Activated T-cell treated with anti-CD3 and anti-CD28 coated beads for 24 hours (primary cell): ENCODE measurements around the gene ANAPC16.
"Not testable (repeated sequence)": the region's sequence is repeated elsewhere in the genome, so short reads cannot be mapped to it uniquely, and the experiment has no call there.

Source experiments
- DNase-seq: peaks from one replicate; pipeline ENCODE4 v3.0.0-alpha.2; 2020; ENCODE audit warnings: low read depth

The ANAPC16 gene

DNA sequence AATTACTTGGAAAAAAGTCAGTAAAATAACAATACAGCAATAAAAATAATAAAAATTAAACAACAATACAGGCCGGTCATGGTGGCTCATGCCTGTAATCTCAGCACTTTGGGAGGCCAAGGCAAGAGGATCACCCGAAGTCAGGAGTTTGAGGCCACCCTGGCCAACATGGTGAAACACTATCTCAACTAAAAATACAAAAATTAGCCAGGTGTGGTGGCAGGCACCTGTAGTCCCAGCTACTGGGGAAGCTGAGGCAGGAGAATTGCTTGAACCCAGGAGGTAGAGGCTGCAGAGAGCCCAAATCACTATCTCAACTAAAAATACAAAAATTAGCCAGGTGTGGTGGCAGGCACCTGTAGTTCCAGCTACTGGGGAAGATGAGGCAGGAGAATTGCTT is 4.0 kb upstream of the ANAPC16 start:
- DNase-seq = not testable (repeated sequence)

DNA sequence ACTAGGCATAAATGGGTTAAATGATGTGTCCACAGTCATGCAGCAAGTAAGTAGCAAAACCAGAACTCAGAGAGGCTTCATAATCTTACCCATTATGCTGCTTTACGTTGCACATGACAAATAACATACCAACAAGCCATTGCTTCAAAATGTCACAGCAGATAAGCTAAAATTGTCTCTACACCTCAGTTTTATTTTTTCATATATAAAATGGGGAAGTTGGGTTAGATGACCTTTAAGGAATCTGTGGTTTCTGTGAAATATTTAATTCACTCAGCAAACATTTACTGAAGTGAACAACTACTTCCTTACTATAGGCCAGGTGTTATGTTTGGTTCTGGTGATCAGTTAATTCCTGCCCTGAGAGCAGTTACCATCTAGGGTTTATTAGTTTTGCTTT is 2.5 kb downstream of the ANAPC16 start:
- no peak for DNase-seq

DNA sequence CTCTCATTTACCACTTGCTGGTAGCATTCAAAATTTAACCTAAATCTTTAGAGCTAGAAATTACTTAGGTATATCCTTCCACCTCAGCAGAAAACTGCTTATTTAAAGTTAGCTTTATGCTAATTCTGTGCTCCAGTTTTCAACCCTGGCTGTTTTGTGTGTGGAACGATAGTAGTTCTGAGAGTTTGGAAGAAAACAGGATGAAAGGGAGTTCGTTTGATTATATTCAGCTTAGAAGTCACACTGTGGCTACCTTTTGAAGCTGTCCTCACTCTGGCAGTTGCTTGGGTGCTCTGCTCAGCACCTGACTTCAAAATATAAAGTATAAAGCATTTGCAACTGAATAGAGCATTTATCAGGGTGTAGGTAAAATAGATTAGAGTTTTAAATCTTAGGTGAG is 2.9 kb downstream of the ANAPC16 start:
- DNase-seq = no peak

DNA sequence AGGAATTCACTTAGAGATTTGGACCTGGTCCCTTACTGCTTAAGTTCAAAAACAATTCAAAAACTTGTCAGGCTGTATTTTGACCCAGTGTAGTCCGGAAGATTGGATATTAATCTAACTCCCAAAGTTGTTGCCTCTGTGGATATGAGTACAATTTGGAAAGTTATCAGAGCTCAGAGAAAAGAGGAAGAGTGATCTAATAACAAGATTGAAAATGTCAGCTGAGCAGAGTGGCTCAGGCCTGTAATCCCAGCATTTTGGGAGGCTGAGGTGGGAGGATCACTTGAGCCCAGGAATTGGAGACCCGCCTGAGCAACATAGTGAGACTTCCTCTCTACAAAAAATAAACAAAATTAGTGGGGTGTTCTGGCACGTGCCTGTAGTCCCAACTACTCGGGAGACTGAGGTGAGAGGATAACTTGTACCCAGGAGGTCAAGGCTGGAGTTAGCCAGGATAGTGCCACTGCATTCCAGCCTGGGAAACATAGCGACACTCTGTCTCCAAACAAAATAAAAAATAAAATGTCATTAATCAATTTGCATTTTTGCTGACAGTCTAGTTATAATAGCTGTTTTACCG is 3.5 kb downstream of the ANAPC16 start:
- no peak for DNase-seq

DNA sequence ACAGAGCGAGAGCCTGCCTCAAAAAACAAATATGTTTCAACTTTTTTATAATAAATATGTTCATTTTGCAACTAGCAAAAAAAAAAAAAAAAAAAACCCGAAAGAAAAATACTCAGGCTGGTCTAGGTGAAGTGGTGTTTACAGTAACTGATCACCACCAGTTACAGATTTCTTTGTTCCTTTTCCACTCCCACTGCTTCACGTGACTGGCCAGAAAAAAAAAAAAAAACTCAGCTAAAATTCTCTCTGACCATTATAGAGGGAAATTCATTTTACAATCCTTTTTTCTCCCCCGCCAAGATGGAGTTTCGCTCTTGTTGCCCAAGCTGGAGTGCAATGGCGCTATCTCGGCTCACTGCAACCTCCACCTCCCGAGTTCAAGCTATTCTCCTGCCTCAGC is 4.8 kb downstream of the ANAPC16 start:
- DNase-seq = no peak

DNA sequence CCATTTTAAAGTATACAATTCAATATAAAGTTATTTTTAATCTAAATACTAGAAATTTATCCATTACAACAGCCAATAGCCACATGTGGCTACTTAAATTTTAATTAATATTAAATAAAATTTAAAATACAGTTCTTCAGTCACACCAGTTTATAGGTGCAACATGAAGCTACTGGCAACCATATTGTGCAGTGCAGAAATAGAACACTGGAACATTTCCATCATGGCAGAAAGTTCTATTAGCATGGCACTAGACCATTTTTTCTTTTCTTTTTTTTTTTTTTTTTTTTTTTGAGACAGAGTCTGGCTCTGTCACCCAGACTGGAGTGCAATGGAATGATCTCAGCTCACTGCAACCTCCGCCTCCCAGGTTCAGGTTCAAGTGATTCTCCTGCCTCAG is 5.5 kb downstream of the ANAPC16 start:
- no peak for DNase-seq

DNA sequence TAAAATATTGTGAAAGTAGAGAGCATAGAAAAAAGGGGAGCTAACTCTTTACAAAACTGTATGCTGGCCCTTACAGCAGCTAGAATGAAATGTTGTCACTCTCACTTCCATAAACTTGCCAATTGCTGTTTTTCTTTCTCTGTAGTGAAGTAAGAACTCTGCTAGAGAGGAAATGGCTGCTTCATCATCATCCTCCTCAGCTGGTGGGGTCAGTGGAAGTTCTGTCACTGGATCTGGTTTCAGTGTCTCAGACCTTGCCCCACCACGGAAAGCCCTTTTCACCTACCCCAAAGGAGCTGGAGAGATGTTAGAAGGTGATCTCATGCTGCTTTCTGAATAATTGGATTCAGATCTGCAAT is 7.9 kb downstream of the ANAPC16 start:
- no peak for DNase-seq

DNA sequence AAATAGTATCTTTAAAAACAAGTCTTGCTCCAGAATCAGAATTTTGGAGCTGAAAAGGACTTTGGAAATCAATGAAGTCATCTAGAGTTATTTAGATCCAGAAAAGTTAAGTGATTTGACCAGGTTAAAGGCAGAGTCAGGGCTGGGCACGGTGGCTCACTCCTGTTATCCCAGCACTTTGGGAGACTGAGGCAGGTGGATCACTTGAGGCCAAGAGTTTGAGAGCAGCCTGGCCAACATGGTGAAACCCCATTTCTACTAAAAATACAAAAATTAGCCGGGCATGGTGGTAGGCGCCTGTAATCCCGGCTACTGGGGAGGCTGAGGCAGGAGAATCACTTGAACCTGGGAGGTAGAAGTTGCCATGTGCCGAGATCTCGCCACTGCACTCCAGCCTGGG is 8.4 kb downstream of the ANAPC16 start:
- not testable (repeated sequence) for DNase-seq

DNA sequence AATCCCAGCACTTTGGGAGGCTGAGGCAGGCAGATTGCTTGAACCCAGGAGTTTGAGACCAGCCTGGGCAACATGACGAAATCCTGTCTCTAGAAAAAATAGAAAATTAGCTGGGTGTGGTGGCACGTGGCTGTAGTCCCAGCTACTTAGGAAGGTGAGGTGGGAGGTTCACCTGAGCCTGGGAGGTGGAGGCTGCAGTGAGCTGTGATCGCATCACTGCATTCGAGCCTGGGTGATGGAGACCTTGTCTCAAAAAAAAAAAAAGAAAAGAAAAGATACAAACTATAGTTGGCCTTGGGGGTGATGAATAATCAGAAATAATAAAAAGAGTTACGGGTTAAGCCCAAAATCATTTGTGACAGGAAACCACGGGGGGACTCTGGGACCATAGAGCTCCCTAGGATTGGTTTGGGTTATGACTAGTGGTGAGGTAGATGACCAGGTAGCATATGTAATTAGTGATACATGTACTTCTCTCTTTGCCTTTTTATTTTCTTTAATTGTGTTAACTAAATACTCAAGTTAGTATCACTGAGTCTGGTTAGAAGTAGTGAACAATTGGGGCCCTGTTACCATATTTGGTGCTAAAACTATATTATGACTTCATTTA is 10.7 kb downstream of the ANAPC16 start:
- DNase-seq = no peak

DNA sequence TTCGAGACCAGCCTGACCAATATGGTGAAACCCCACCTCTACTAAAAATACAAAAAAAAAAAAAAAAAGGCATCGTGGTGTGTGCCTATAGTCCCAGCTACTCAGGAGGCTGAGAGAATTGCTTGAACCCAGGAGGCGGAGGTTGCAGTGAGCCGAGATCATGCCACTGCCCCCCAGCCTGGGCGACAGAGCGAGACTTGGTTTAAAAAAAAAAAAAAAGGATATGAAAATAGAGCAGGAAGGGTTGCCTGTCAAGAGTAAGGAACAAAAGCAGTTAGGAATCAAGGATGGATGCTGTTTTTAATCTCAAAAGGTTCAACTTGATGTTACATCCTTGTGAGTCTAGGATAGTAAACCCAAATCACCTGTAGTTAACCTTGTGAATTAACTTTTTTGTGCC is 12.0 kb downstream of the ANAPC16 start:
- DNase-seq = no peak

DNA sequence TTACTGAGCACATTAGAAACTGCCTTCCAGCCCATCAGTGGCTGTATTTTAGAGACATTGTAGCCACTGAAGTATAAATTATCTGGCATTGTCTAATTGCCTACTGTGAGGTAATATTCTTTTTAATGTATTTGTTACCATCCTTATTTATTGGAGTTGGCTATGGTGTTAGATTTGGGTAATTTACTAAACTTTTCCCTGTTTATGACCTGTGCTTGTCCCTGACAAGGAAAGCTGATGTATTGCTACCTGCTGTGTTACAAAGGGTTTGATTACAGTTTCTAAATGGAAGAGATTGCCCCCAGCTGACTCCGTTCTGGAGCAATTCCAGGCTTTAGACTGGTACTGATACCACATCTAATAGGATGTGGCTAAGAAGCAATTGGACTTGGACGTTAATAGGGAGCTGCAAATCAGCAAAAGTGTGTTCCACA is 12.5 kb downstream of the ANAPC16 start:
- no peak for DNase-seq

DNA sequence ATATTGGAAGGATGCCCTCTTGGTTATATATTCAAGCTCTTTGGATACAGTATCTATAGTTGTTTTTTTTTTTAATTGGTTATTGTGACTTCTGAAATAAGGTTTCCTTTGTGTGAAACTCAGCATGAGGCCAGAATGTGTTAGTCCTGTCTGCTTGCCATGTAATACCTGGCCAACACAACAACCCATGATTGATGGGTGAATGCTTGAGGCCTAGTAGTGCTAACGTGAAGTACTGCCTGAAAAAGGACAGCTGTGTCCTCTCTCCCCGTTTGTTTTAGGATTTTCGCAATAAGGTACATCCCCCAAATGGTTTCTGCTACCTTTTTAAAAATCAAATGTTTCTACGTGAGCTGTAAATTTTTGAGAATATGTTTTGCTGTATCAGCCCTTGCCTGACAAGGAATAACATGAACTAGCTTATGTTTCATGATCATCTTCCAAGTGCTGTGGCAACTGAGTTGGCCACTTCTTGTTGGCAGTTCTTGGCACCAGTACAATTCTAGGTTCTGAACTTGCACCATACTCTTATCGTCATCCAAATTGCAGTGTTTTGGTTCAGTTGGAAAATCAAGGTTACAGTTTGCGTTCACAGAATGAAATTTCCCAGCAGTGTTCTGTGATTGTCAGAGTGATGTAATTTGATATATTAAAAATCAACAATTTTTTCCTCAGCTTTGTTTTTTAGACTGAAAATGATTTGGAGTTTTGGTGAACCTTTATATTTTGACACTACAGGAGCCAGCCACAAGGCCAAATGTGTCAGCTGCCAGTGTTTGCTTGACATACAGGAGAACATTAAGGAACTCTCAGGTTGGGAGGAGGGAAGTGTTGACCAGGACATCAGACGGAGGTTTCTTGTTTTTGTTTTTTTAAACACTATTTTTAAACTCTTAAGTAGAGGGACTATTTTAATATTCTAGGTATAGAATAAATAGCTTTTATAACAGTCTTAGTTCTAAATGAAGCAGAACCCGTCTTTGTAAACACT is 13.7 kb downstream of the ANAPC16 start:
- DNase-seq = no peak

DNA sequence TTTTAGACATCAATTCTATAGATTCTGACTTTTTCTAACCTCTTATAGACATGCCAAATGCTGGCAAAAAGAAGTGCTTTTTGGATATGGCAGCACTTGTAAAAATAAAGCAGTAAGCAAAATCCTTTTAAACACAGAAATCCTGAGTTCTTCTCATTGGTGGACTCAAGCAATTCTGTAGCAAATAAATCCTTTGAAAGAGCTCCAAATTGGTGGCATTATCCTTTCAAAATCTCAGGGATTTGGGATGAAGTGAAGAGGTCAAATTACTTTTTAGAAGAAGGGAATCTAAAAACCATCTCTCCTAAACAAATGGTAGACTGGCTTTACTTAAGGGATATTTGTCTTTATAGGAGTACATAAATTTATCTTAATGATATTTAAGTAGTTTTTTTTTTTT is 17.8 kb downstream of the ANAPC16 start:
- DNase-seq = no peak

DNA sequence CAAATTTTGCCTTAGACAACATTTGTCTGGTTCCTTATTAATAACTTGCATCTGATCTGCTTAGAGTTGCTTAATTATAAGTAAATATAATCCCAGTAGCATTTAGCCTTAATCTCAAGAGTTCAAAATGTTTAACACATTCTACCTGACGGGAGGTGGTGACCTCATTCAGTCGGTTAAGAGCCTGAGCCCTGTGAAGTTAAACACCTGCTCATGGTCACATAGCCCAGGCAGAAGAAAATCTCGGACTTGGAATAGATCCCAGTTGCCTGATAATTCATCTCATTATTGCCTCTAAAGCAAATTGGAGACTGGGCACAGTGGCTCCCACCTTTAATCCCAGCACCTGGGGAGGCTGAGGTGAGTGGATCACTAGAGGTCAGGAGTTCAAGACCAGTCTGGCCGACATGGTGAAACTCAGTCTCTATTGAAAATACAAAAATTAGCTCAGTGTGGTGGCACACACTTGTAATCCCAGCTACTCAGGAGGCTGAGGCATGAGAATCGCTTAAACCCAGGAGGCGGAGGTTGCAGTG is 18.8 kb downstream of the ANAPC16 start:
- no peak for DNase-seq

DNA sequence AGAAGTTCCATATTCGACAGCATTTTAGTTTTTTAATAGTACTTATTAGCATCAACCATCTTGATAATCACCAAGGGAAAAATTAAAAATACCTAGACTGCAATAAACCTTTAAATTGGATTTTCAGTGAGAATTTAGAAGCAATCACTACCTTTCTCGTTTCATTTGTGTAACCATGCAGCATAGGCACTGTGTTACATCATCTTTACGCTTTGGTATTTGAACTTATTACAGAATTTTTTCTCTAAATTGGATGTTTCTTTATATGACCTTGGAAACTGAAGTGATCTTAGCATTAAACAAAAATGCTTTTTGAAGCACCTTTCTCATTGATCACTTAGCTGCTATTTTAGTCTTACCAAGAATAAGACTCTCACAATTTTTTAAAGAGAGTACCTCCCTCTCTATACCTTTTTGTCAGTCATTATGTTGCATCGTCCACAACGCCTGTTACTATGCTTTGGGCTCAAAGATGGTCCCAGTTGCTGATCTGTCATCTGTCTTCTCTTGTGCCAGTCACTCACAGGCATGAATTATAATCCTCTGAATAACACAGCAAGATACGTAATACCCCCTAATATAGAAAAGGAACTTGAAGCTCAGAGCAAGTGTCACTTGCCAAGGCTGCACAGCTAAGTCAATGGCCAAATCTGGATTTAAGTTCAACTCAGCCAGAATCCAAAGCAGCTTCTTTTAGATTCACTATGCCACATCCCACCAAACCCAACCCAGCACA is 19.9 kb downstream of the ANAPC16 start:
- no peak for DNase-seq

DNA sequence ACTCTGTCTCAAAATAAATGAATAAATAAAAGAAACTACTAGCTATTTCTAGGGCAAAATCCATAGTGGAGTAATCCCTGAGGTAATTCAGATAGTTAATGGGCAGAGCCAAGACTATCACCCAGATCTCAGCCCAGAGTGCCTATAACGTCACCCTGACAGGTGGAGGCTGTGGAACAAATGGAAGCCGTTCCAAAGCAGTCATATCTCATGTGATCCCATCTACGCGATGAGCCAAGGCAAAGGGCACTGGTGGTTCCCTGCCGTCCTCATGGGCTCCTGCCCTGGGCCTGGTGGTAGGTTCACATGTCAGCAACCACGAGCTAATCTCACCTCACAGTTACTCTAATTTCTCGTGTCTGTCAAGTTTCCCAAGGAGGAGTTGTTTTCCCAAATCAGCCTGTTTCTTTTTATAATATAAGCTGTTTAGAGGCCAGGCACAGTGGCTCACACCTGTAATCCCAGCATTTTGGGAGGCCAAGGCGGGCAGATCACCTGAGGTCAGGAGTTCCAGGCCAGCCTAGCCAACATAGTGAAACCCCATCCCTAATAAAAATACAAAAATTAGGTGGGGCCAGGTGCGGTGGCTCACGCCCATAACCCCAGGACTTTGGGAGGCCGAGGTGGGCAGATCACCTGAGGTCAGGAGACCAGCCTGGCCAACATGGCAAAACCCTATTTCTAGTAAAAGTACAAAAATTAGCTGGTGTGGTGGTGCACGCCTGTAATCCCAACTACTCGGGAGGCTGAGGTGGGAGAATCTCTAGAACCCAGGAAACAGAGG is 22.8 kb downstream of the ANAPC16 start:
- DNase-seq = no peak

DNA sequence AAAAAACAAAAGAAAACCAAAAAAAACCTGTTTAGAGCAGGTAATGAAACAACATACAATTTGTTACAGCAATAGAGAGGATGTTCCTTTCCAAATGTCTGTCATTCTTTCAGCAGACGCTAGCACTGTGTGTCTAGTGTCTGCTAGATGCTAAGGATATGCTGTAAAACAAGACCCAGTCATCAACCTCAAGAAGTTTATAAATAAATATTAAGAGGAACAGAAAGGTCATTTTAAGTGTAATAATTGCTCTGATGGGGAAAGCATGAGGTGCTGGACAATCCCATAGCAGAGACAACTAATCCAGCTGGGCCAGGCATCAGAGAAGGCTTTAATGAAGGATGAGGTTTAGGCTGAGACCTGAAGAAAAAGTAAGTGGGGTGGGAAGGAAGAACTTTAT is 23.6 kb downstream of the ANAPC16 start:
- no peak for DNase-seq

DNA sequence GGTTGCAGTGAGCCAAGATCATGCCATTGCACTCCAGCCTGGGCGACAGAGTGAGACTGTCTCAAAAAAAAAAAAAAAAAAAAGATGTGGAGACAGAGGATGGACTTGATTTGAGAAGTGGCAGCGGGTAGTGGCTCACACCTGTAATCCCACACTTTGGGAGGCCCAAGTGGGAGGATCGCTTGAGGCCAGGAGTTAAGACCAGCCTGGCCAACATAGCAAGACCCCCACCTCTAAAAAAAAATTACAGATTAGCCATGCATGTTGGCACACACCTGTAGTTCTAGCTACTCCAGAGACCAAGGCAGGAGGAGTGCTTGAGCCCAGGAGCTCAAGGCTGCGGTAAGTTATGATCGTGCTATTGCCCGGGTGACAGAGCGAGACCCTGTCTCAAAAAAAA is 24.6 kb downstream of the ANAPC16 start:
- no peak for DNase-seq

DNA sequence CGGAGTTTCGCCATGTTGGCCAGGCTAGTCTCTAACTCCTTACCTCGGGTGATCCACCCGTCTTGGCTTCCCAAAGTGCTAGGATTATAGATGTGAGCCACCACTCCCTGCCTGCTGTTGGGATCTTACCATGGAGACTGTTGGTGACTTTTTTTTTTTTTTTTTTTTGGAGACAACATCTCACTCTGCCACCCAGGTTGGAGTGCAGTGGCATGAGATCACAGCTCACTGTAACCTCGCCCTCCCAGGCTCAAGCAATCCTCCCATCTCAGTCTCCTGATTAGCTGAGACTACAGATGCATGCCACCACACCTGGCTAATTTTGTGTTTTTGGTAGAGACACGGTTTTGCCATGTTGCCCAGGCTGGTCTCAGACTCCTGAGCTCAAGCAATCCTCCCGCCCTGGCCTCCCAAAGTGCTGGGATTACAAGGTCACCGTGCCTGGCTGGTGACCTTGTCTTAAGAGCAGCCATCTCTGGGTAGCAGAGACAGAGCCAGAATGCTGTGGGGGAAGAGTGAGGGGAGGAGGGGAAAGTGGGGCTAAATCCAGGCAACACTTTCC is 26.0 kb downstream of the ANAPC16 start:
- DNase-seq = no peak

DNA sequence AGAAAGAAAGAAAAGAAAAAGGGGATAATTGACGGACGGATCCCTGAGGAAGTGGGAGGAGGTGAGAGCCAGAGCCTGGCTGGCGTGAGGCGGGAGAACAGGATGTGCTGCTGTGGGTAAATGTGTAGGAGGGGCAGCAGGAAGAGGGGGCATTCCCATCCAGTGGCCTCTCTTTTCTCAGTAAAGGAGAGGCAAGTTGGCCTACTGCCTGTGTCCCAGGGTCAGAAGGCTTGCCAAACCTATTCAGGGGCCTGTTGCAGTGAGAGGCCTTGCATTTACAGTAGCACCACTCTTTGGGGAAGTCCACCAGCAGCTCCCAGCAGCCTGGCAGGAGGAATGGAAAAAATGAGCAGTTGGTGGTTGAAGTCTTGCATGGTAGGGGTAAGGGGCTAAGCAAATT is 26.9 kb downstream of the ANAPC16 start:
- no peak for DNase-seq

DNA sequence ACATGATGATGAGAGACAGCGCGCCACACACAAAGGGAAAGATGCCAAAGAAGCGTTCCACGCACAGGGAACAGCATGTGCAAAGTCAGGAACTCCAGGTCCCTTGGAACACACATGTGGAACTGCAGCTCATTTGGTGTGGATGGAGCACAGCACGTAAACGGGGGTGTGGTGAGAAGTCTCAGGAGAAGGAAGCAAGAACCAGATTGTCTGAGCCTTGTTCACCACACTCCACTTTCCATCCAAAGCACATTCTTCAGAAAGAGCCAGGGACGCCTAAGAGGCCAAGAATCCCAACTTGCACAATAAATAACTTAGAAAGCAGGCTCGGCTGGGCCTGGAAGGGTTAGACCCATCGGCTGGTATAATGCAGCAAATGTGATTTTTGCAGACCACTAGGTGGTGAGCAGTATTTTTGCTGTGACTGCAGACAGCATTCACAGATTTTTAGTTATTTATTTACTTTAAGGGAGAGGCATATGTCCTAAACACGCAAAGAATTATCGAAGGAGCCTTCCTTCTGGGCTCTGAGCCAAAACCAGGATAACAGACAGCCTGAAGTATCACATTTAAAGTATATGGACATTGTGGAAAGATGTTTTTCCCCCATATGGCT is 28.1 kb downstream of the ANAPC16 start:
- no peak for DNase-seq
